Myocyte (in vitro differentiated cells): ENCODE results near the gene PPP1R7. TPM values are rescaled to one million over a fixed set of nuclear protein-coding genes. Genes with fewer than 3 reads are reported as not detected.

ENCODE experiments used
- DNase-seq: peaks from one replicate; pipeline ENCODE4 v3.0.0-alpha.2; 2012; ENCODE audit warnings: low read depth
- total RNA-seq: library from RNA; depleted of rRNA; stranded (reverse); fragments of >200 nt; gene quantifications from 2 replicates; pipeline ENCODE4 v1.2.3, GENCODE V29; 2014

PPP1R7 gene
- total RNA-seq, 1 donor from 2014 or later, result 86.1 TPM

DNA sequence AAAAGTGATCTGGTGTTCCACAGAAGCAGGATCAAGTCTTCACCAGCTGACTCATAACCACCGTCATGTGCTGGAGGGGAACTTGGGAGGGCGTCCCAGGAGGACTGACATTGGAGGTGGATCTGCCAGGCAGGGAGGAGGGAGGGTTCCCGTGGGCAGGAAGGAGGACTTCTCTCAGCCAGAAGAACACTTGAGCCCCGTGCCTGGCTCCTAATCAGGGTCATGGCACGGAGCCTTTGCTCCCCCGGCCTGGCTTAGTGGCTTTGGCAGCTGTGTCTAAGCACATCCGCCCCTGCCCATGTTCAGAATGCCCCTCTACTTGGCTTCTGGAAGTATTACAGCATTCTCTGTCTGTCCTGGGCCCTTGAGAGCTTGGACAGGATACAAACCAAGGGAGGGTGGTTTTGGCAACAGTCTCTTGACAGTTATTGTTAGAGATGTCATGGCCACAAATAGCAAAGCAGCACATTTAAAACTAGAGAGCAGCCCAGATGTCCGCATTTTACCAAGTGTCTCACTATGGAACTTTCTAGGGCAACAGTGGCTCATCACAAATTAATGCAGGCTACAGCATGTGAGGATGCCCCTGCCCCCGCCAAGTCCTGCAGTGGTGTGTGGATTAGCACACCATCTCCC lies 11.5 kb downstream of the PPP1R7 start:
- peak; percentile 99 for DNase-seq

DNA sequence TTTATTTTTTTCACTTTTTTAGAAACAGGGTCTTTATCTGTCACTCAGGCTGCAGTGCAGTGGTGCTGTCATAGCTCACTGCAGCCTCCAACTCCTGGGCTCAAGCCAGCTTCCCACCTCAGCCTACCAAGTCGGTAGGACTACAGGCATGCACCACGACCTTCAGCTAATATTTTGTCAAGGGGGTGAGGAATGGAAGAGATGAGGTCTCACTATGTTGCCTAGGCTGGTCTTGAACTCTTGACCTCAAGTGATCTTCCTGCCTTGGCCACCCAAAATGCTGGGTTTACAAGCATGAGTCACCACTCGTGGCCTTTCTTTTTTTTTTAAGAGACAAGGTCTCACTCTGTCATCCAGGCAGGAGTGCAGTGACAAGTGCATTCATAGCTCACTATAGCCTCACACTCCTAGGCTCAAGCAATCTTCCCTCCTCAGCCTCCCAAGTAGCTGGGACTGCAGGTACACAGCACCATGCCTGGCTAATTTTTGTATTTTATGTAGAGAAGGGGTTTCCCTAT lies 13.4 kb downstream of the PPP1R7 start:
- no peak for DNase-seq

DNA sequence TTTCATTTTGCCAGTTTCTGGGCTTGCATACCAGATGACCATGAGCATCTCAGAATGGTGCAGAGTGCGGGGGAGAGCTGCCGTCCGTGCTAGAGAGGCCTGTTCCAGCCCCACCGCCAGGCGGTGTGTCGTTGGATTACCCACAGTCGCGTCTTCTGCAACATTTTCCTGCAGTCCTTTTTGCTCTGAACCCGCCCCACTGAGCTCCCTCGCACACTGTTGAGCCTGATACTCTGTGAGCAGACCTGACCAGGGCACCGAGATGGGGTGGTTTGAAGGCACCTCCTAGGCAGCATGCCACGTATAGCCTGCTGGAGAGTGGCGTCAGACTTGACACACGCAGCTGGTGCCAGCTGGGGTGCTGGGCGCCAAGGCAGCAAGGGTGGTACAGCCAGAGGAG lies 18.1 kb downstream of the PPP1R7 start:
- DNase-seq, result no peak

DNA sequence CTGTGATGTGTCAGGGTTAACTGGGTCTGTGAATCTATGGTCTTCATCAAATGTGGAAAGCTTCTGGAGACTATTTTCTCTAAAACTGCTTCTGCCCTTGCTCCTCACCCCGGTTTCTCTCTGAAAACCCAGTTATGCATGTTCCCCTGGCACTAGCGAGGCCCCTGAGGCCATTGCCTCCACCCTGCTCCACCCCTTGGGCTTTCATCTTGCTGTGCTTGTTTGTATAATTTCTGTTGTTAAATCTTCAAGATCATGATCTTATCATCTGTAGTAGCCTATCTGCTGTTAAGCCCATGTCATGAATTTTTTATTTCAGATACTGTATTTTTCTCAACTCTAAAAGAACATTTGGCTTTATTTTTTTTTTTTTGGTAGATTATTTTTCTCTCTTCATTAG lies 23.3 kb downstream of the PPP1R7 start:
- no peak for DNase-seq

DNA sequence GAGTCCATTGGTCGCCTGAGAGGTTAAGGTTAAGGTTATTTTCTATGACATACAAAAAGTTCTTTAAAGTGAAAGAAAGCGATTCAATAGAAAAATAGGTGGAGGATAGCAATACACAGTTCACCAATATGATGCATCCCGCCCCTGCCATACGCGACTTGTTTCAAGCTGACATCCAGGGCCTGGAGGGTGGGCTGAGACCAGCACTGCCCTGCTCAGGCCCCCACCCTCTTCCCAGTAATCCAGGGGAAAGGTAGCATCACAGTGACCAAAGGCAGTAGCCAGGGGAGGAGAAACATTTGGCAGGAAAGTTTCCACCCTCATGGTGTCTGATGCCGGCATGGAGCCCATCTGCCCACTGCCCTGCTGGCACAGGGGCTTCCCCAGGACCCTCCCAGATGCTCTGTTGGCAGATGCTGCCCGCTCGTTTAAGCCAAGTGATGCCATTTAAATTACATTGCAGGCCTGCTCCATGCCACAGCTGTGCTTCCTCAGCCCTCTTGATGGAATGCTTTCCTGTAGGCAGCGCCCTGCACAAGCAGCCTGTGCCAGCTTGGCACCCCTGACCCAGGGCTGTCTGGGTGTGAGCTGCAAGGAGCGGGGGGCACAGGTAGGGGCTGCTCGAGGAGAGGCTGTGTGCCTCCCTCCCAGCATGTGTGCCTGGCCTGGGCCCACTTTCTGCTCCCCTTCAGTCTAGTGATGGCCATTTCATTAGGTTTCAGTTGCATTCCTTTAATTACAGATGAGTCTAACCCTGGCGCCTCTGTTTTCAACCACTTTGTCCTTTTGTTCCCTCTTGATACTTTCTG lies 27.5 kb downstream of the PPP1R7 start:
- no peak for DNase-seq

DNA sequence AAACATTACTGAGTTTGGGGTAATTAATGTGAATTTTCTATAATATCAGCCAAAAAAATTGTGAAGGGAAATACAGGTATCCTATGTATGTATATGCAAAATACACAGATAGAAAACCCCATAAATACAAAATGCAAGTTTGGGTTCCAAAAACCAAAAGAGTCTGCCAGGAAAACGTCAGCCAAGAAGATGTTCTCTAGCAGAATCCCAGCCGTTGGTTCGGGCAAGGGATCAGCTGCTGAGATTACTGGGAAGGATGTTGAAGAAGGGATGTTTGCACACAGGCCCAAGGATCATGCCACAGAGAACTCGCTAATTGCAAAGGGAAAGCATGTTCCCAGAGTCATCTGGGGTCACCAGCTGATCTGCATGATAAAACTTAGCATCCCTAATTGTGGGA lies 28.7 kb downstream of the PPP1R7 start:
- DNase-seq, result no peak

DNA sequence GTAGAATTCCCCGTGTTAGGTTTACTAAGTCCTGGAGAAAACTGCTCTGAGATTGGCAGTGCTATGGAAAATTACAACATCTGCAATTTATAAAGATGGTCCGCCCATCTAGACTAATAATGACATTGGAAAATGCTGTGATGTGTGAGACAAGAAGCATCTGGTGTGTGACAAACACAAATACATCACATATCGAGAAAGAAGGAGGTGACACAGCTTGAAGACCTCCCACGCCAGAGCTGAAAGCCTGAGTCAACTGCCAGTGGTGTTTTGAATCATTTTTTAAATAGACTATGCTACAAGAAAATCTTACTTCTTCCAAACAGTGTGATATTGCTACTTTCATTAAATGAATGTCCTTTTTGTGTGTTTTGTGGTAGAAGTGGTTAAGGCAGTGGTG lies 29.6 kb downstream of the PPP1R7 start:
- DNase-seq, result no peak

DNA sequence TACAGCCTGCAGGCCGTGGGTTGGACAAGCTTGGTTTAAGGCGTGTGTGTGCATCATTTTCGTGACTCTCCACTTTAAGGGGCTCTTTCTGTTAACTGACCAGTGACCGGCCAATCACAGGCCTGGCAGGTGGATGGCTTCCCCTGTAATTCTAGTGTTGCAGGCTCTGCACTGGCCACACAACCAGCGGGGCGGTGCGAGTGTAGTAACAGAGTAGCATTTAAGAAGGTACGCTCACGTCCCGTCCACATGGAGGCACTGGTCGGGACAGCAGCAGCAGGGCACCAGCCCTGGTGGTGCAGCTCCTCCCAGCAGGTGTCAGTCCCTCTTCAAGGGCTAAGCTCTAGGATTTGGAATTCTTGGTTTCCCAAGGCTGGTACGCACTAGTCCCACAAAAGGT lies 30.2 kb downstream of the PPP1R7 start:
- DNase-seq, result no peak

DNA sequence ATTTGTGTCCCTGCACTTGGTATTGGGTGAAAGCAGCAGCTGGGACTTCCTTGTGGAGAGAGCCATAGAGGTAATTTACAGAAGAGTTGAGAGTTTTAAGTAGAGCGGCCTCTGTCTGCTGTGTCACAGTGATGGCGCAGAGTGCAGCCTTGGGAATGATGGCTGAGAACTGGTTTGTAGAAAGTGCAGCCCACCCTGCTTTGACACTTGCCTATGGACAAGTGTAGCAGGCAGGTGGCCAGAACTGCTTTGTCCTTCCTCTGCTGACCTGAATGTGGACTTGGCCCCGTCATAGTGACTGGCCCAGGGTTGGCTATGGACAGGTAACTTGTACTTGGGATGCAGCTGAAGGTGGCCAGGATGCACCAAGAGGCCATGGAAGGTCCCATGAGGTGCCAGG lies 31.9 kb downstream of the PPP1R7 start:
- no peak for DNase-seq

DNA sequence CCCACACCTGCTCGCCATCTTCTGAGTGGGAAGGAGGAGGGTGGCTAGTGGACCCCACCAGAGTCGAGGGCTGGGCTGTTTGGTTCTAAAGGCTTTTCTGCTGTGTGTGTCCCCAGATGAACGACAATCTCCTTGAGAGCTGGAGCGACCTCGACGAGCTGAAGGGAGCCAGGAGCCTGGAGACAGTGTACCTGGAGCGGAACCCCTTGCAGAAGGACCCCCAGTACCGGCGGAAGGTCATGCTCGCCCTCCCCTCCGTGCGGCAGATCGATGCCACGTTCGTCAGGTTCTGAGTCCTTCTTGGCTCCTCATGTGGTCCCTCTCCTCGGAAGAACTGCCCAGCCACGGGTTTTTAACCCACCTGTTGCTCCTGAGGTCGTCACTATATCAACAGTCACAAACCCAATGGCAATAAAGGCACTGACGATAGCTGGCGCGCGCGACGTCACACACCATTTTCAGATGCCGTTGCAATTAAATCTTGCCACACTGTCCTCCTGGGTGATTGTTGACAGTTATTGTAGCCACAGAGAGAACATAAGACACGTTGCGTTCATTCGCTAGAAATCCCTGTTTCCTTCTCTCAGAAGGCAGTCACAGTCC lies 32.4 kb downstream of the PPP1R7 start:
- no peak for DNase-seq

DNA sequence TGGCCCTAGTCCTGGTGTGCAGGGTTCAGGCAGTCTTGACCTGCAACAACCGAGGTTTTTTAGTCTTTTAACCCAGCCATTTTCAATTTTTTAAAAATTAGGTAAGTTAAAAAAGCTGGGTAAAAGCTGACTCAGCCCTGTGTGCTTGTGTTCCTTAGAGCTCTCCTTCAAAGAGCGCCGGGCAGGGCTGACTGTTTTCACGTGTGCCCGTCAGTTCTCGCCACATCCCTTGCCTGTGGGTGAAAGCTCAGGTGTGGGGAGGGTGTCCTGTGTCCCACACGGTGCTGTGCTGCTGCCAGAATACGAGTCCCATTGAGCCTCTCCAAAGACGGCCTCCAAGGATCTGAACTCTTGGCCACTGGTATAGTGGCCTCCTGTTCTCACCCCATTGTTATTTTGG lies 33.0 kb downstream of the PPP1R7 start:
- DNase-seq, result no peak

DNA sequence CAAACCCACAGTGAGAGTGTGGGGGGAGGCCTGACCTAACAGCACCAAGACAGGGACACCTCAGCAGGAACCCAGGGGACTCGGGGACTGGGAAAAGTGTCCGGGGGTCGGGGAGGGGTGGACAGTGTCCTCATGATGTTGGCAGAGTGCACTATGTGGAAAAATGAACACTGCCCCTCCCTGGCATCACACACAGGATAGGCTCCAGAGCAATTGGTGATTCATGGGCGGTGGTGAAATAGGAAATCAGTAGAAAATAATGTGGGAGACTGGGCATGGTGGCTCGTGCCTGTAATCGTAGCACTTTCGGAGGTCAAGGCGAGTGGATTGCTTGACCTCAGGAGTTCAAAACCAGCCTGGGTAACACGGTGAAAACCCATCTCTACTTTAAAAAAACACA lies 34.6 kb downstream of the PPP1R7 start:
- DNase-seq, result no peak

DNA sequence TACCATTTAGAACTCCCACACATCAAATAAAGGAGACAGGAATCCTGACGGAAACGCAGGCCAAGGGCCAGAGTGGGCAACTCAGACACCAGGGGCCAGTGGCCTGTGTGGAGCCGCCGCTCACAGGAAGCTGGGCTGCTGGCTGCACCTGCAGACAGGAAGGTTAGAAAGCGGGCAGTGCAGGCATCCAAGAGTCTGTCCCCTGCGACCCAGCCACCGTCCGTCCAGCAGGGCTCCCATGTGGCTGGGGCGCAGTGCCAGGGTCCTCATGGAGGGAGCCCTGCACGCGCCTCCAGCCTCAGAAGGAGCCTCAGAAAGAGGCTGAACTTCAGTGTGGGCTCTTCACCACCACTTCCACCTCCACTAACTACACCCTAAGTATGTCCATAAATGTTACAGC lies 35.7 kb downstream of the PPP1R7 start:
- DNase-seq, result no peak

DNA sequence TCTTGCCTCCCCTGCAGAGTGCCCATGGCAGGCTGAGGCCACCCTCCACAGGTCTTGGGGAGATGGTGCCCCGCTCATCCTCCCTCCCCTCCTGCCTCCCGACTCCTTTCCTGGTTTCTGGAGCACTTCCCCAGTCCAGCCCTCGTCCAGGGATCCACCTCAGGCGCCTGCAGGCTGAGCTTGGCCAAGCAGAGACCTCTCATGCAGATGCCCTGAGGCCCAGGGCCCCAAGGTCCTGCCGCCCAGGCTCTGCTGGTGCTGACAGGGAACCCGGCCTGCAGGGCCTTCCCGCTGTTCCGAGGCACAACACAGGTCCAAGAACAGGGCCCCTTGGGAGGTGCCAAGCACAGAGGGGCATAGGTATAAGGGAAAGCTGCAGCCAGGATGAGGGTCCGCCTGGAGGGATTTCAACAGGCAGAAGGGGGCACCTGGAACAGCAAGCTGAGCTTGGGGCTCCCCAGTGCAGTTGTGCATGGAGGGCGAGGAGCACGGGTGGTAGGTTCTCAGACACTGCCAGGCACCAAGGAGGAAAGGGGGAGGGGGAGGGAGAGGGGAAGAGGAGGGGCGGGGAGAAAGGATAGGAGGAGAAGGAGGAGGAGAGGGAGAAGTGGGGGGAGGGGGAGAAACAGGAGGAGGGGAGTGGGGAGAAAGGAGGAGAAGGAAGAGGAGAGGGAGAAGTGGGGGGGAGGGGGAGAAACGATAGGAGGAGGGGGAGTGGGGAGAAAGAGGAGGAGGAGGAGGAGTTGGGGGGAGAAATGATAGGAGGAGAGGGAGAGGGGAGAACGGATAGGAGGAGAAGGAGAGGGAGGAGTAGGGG lies 37.0 kb downstream of the PPP1R7 start:
- no peak for DNase-seq

DNA sequence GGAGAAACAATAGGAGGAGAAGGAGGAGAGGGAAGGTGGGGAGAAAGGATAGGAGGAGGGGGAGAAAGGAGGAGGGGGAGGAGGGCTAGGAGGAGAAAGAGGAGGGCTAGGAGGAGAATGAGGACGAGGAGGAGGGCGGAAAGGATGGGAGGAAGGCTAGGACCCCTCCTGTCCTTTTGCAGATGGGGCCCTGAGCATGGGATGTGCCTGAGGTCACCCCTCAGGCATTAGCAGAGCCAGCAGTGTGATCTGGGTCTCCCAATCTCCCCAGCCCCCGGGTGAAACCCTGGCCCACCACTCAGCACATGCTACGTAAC lies 37.6 kb downstream of the PPP1R7 start:
- no peak for DNase-seq

DNA sequence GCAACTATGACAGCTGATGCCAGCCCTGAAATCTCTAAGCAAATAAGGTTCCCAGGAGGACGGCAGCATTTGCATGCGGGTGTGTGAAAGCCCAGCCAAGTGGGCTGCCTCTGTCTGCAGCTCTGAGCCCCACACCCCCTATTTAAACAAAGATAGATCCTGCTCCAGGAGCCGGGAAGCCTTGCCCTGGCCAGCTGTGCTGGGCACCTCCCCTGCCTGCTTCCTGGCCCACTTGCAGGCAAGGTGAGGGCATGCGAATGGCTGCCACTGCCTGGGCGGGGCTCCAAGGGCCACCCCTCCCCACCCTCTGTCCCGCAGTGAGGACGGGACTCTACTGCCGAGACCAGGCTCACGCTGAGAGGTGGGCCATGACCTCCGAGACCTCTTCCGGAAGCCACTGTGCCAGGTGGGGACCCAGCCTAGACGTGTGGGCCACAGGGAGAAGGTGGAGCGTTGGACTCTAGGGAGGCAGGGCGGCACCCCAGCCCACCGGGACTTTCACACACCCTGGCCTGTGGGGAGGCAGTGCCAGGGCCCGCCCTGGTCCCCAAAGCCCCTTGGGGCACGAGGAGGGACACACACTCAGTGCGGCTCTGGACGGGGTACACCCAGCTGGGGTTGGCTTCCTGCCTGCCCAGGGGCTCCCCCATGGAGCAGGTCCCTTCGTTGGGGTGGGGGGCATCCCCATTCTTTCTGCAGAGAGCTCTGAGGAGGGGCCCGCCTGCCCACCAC lies 38.3 kb downstream of the PPP1R7 start, which contains the start of gene ANO7:
Gene ANO7, plus strand, starts transcription at position 317 of the 732 bp plus-strand sequence. CDS start 1,387 bp downstream, outside the sequence.
- no peak for DNase-seq

DNA sequence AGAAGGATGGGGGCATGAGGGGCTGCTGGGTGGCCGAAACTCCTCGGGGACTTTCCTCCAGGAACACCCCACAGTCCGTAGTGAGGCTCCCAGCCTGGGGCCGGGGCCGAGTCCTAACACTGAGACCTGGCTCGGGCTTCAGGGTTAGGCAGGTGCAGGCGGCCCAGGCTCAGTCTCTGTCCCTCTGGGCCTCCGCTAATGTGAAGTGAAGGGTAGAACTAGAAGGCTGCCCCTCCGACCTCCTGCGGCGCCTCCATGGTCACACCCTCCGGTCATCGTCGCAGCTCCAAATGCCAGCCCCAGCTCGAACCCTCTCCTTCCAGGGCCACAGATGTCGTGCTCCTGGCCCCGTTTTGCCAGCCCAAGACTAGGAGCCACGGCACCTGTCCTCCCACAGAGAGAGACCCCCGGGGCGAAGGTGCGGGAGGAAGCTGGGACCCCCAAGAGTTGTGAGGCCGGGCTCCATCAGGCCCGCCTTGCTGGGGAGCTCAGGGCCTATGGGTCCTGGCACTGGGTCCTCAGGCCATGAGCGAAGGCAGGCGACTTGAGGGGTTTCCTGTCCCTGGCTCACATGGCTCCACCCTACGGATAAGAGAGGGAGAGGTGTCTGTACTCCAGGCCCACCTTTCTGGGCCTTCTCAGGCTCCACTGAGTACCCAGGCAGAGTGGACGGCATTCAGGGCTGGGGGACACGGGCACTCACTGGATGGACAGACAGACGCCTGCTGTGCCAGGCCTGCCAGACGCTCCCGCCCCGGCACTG lies 39.0 kb downstream of the PPP1R7 start:
- DNase-seq, result no peak

DNA sequence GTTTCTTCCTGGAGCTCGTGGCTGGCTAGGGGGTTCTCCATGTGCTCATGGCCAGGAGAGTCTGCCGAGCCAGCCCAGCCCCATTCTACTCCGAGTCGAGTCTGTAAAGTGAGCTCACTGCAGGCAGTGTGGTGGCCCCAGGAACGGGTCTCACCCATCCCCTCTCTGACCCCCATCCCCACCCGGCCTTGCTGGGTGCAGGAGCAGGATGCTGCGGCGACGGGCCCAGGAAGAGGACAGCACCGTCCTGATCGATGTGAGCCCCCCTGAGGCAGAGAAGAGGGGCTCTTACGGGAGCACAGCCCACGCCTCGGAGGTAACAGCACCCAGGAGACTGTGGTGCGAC lies 39.6 kb downstream of the PPP1R7 start:
- no peak for DNase-seq

DNA sequence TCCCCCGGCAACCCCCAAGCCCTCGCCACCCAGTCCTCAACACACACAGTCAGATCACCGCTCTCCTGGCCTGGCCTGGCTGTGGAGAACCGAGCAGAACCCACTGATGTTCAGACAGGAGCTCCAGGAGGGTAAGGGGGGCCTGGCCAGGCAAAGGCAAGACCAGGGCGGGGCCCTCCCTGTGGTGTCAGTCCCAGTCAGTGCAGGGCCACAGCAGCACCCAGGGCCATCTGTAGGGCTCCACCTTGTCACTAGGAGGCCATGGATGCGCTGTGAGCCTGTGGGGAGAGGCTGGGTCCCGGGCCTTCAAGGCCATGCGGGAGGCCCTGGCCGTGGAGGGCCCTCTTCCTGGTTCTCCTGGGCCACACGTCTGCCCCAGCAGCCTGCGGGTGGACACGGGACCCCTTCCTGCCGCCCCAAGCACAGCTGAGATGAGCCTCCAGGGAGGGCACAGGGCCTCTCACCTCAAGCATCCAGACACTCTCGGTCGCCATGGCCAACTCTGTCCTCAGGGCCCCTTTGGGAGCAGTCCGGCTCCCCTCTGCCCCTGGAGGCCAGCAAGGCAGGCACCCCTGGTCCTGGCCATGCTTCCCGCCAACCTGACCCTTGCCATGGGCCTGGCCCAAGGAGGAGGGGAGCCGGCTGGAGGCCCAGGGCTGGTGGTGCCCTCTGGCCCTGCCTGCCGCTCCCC lies 40.2 kb downstream of the PPP1R7 start:
- DNase-seq, result no peak

DNA sequence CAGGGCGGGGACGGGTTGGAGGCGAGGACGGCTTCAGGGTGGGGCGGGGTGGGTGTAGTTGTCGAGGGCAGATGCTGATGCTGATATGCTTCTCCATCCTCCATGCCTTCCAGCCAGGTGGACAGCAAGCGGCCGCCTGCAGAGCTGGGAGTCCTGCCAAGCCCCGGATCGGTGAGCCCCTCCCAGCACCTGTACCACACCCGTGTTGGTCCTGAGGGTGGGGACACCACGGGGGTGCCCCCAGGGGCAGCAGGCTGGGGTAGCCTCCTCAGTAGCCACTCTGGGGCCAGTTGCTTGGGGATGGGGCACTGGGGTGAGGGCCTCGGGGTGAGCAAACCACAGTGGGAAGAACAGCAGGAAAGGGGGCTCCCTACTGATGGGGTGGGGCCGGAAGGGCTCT lies 40.8 kb downstream of the PPP1R7 start:
- no peak for DNase-seq
